NCI-H2081 treated with DMSO at 0.1 percent for 48 hours (cell line): ENCODE data around the gene PRKAB1.

ENCODE experiments used
- DNase-seq: peaks from one replicate; lab custom pipeline; 2025; lab: John Stamatoyannopoulos, UW

Gene PRKAB1

DNA sequence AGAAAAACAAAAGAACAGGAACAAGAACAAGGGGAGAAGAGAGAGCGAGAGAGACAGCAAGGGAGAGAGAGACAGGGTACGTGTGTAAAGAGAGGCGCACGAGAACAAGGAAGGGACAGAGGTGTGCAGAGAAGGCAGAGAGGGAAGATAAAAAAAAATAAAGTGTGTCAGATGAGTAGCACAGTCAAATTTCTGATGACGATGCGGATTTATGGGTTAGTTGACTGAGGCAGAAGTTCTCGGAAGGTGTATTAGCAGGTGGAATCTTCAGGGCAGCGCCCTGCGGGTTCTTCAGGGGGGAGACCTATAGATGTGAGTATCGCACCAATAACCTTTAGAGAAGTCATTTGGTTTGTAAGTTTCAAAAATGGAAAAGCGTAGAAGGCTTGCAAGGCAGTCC lies 44.8 kb downstream of the PRKAB1 start:
- no peak for DNase-seq

GRCh38 chr12:119713551-119714031 lies 45.7 kb downstream of the PRKAB1 start:
- no peak for DNase-seq

- DNase-seq = no peak
Observed at GRCh38 chr12:119714614-119715267, 46.8 kb downstream of the PRKAB1 start.

DNA sequence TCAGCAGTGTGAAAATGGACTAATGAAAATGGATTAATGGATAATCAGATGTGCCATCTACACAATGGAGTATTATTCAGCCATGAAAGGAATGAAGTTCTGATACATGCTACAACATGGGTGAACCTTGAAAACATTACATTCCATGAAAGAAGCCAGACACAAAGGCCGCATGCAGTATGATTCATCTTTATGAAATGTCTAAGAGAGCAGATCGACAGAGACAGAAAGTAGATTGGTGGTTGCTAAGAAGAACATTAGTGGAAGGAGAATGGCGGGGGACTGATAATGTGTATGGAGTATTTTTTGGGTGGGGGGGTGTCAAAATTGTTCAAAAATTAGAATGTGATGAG lies 47.3 kb downstream of the PRKAB1 start:
- DNase-seq = no peak

- no peak for DNase-seq
Observed at GRCh38 chr12:119718141-119718540, 50.2 kb downstream of the PRKAB1 start.

DNA sequence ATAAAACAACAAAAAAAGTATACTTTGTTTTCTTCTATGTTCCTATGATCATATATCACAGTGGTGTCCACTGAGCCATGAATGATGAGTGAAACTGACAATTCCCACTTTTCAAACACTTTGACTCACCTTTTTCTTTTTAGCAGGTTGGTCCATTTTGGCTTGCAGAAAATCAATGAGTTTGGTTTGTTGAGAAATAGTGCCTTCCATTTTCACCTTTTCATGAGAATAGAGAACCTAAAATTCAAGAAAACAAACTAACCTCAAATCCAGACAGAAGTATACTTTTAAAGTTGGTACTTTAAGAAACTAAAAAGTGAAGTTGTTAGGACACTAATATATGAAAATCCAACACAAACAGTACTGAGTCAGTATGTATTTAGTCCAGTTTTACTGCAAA lies 52.4 kb downstream of the PRKAB1 start:
- DNase-seq = no peak

GRCh38 chr12:119721306-119721705 lies 53.4 kb downstream of the PRKAB1 start:
- DNase-seq = no peak

DNA sequence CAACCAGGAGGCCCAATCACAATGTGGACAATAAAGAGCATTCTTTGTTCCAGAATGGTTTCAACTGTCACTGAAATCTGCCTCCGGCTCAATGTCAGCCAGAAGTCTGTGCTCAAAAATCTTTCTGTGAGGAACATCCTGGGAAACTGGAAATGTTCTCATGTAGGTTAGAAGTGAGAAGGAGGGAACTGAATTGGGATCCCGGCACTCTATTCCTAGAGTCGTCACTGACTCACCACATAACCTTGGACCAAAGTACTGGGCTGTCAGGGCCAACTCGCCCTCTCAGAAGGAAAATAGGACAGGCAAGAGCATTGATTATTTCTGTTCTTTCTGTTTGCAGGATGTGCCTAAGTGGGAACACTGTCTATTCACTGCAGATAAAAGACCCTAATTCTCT lies 57.6 kb downstream of the PRKAB1 start:
- DNase-seq = no peak

GRCh38 chr12:119727600-119728443 lies 59.9 kb downstream of the PRKAB1 start:
- no peak for DNase-seq

GRCh38 chr12:119728444-119728745 lies 60.5 kb downstream of the PRKAB1 start:
- DNase-seq = no peak

- DNase-seq = no peak
Observed at GRCh38 chr12:119729871-119730270, 61.9 kb downstream of the PRKAB1 start.

DNA sequence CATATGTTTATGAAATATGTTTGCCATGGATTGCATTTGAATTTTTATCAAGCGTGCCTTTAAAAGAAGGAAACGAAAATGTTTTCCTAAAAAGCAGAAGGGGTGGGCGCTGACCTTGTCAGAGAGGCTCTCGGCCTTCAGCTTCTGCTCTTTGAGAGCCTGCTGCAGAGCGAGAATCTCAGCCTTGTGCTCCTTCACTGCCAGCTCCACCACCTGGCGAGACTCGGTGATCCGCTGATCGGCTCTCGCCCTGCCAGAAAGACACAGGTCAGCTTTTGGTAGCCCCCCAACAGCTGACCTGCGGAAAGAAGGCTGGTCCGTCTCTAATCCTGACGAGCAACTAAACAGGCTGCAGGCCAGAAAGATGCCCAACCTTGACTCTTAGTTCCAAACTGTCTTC lies 62.4 kb downstream of the PRKAB1 start:
- DNase-seq = no peak
